GM18508 (cell line): ENCODE measurements around the gene SHMT2.

Source experiments
- ATAC-seq: cut with Tn5 transposase; IDR thresholded peaks from one replicate; pipeline ENCODE4 v1.9.1; 2021; ENCODE audit warnings: moderate number of reproducible peaks; ENCODE audit not compliant: insufficient read depth, unreplicated experiment

Gene SHMT2

DNA sequence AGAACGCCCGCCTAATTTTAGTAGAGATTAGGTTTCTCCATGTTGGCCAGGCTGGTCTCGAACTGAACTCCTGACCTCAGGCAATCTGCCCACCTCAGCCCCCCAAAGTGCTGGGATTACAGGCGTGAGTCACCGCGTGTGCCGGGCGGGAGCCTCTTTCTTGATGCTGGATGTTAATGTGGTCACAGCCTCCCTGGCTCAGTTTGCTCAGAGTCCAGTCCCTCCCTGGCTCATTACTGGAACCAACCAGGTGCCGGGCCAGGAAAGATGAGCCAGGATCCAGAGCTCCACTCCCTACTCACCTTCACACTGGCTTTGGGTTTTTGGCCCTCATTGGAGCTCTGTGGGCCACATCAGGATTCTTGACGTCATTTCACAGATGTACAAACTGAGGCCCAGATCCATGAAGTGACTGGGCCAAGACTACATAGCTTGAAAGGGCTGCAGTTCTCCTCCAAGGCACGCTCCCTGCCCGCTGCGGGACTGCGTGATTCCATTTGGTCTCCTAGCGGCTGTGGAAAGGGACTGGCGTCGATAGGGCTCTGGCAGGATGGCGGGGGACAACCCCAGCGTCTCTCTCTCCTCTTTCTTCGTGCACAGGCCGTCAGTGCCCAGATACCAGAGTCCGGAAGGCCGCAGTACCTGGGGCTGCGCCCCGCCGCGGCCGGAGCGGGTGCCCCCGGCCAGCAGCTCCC is 5.1 kb upstream of the SHMT2 start:
- no peak for ATAC-seq

DNA sequence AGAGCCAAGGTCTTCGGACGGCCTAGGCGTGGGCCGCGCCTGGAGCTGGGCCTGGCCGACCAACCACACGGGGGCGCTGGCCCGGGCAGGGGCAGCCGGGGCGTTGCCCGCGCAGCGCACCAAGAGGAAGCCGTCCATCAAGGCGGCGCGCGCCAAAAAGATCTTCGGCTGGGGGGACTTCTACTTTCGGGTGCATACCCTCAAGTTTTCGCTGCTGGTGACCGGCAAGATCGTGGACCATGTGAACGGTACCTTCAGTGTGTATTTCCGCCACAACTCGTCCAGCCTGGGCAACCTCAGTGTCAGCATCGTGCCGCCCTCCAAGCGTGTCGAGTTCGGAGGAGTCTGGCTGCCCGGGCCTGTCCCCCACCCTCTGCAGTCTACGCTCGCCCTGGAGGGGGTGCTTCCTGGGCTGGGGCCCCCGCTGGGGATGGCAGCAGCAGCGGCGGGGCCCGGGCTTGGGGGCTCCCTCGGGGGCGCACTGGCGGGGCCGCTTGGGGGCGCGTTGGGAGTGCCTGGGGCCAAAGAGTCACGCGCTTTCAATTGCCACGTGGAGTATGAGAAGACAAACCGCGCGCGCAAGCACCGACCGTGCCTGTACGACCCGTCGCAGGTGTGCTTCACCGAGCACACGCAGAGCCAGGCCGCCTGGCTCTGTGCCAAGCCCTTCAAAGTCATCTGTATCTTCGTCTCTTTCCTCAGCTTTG is 4.4 kb upstream of the SHMT2 start:
- no peak for ATAC-seq

DNA sequence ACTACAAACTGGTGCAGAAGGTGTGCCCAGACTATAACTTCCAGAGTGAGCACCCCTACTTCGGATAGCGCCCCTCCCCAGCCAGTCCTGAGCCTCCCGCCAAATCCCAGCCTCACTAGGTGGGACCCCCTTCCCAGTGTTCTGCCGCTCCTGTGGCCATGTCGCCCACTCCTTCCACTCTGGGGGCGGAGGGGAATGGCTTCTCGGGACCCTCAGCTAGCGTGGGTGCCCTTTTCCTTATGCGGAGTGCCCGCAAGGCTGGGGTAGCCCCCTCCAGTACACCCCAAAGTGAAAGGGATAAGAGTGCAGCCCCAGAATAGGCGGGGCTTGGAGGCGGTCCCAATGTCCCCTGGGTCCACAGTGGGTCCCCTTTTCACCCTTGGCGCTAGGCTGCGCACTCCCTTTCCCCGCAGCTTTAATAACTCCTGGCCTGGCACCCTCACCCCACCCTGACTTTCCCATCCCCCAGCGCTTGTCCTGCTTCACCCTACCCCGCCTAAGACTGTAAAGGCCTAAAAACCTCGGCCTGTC is 3.8 kb upstream of the SHMT2 start:
- ATAC-seq = no peak

DNA sequence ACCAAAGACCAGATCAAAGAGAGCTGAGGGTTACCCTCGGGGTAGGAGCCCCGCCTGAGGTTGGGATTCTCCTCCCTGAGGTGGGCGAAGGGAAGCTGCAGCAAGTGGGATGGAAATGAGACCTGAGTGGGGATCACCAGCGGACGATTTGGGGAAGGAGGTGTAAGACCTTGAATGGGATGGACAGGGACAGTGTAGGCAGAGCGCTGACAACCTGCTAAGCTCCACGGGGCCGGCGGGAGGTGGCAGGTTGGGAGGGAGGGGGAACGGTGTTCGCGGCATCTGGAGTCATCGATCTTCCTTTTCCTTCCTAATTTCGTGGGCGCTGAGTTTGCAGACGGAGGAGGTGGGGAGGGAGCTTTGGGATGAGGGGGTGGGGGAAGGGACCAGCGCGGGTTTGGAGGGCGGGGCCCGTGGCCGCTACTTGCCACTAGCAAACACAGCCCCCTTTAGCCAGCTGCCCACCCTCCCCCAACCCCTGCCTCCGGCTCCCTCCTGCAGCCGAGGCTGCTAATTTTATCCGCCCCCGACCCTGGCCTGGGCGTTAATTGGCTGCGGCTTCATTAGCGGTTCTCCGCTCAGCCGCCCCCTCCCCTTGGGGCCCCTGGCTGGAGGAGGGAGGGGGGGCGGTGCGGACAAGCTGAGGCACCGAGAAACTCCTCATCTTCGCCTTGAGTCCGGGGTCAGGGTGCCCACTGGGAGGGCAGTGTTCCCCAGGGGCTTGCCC is 2.8 kb upstream of the SHMT2 start:
- ATAC-seq = no peak

DNA sequence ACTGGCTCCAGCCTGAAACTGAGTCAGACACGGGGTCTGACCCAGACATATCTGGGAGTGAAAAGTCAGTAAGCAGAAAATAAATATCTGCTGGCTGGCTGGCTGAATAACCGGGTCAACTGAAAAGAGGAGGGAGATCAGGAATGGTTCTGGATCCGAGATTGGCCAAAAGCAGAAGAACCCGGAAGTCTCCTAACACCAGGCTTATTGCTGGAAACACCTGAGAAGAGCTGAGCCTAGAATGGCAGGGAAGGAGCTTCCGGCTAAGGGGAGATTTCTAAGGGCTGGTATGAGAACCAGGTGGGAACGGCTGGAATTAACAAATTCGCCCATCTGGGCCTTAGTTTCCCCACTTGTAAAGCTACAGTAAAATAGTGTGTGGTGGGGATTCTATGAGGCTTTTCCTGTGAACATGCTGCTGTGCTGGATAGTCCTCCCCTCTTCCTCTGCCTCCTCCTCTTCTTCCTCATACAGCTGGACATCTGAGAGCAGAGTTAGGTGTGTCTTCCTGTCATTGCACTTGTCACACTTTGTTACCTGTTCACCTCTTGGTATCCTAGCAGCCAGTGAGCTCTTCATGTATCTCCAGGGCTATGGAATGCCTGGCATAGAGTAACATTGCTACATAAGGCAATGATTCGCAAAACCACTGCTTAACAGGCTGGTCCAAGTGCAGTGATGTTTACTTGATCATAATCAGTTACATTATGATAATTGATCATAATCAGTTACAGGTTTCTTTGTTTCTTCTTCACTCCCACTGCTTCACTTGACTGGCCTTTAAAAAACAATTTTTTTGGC is 2.0 kb upstream of the SHMT2 start:
- ATAC-seq = no peak

DNA sequence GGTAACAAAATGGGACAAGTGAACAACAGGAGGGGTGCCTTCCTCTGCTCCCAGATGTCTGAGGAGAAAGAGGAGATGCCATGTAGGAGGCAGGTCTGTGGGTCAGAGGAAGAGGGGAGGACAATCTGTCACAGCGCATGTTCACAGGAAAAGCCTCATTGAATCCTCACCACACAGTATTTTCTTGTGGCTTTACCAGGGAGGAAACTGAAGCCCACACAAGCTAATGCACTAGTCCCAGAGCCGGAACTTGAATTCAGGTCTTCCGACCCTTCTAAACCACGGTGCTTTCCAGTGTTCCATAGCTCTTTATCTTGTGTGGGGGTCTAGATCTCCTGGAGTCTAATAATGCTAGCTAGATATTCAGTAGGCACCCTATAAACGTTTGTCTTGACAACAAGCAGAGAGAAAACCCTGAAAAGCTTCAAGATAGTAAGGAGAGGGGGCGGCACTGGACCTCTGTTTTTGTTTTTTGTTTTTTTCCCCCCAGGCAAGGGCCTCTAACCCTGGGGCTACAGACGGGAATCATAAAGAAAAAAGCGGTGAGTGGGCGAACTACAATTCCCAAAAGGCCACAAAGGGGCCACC is 371 bp upstream of the SHMT2 start:
- no peak for ATAC-seq

DNA sequence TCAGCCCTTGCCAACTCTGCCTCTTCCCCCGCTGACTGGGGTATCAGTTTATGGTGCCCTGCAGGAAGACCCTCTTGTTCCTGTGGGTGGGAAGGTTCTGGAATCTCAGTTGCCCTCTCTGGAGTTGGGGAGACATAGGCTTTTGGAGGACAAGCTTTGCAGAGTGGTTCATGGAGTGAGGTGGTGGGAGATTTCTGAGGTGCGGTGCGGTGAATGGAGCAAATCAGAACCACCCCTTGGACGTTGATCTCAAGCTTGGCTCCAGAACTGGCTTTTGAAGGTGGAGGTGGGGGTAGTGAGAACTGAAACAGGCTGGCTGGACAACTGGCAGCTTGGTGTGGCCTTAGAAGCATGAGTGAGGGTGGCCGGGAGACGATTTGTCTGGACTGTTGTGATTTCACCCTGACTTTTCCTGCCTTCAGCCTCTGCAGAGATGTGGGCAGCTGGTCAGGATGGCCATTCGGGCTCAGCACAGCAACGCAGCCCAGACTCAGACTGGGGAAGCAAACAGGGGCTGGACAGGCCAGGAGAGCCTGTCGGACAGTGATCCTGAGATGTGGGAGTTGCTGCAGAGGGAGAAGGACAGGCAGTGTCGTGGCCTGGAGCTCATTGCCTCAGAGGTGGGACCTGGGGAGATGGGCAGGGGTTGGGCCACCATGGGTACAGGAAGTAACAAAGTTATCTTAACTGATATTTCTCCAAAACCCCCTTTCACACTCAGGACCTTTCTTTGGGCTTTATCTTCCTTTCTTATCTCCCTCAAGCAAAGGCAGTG is 1.1 kb downstream of the SHMT2 start:
- ATAC-seq = no peak

DNA sequence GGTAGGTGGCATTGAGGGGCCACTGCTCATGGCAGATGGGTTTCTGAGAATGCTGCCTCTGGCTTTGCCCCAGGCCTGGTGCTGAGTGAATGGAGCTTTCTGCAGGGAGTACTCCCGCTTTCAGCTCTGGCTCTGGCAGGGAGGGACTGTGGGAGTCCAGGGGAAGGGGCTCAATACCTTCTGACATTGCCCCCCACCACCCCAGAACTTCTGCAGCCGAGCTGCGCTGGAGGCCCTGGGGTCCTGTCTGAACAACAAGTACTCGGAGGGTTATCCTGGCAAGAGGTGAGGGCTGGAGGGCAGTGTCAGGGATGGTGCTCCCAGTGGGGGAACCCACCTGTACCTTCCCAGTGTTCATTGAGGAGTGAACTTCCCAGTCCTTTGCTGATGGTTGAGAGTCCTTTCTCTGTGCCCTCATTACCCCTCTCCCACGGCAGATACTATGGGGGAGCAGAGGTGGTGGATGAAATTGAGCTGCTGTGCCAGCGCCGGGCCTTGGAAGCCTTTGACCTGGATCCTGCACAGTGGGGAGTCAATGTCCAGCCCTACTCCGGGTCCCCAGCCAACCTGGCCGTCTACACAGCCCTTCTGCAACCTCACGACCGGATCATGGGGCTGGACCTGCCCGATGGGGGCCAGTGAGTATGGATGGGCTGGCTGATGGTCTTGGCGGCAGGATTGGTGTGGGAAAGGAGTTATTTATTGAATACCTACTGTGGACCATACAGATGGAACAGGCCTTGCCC is 1.9 kb downstream of the SHMT2 start:
- no peak for ATAC-seq

DNA sequence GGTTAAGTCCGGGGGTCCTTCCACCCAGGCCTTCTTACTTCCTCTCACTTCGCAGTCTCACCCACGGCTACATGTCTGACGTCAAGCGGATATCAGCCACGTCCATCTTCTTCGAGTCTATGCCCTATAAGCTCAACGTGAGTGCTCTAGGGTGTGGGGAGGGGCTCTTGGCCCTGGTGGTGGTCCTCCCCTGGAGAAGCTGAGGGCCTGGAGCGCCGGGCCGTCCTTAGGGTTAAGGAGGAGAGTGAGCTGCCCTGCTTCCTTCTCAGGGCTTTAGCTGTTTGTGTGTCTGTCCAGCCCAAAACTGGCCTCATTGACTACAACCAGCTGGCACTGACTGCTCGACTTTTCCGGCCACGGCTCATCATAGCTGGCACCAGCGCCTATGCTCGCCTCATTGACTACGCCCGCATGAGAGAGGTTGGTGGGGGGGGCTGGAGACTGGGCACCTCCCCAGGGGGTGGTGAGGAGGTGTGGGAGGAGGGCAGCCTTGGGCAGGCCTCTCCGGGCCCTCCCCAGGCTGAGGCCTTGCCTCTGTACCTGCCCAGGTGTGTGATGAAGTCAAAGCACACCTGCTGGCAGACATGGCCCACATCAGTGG is 2.7 kb downstream of the SHMT2 start:
- ATAC-seq = no peak

DNA sequence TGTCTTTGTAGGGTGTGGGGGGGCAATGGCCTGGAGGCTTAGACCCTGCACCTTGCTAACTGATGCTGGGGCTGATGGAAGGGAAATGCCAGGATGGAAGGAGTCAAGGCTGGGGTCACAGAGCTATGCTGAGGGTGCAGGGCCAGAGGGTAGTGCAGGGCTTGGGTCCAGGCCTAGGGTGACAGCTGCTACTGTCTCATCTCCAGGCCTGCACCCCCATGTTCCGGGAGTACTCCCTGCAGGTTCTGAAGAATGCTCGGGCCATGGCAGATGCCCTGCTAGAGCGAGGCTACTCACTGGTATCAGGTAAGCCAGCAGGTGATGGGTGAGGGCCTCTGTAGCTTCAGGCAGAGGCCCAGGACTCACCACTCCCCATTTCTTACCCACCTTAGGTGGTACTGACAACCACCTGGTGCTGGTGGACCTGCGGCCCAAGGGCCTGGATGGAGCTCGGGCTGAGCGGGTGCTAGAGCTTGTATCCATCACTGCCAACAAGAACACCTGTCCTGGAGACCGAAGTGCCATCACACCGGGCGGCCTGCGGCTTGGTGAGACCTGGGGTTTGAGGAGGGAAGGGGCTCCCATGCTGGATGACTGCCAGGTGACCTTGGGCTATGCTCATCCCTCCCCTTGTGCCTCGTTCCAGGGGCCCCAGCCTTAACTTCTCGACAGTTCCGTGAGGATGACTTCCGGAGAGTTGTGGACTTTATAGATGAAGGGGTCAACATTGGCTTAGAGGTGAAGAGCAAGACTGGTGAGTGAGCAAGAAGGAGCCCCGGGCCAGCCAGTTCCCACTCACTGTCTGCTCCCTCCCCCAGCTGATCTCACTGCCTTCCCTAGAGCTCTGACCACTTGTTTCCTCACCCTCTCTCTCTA is 4.1 kb downstream of the SHMT2 start:
- ATAC-seq = no peak

DNA sequence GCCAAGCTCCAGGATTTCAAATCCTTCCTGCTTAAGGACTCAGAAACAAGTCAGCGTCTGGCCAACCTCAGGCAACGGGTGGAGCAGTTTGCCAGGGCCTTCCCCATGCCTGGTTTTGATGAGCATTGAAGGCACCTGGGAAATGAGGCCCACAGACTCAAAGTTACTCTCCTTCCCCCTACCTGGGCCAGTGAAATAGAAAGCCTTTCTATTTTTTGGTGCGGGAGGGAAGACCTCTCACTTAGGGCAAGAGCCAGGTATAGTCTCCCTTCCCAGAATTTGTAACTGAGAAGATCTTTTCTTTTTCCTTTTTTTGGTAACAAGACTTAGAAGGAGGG is 4.7 kb downstream of the SHMT2 start:
- no peak for ATAC-seq

DNA sequence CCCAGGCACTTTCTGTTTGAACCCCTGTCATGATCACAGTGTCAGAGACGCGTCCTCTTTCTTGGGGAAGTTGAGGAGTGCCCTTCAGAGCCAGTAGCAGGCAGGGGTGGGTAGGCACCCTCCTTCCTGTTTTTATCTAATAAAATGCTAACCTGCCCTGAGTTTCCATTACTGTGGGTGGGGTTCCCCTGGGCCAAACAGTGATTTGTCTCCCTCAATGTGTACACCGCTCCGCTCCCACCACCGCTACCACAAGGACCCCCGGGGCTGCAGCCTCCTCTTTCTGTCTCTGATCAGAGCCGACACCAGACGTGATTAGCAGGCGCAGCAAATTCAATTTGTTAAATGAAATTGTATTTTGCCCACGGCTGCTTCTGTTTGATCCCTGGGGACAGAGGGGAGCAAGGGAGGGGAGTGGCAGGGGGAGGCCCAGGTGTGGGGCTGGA is 5.1 kb downstream of the SHMT2 start:
- ATAC-seq = no peak

DNA sequence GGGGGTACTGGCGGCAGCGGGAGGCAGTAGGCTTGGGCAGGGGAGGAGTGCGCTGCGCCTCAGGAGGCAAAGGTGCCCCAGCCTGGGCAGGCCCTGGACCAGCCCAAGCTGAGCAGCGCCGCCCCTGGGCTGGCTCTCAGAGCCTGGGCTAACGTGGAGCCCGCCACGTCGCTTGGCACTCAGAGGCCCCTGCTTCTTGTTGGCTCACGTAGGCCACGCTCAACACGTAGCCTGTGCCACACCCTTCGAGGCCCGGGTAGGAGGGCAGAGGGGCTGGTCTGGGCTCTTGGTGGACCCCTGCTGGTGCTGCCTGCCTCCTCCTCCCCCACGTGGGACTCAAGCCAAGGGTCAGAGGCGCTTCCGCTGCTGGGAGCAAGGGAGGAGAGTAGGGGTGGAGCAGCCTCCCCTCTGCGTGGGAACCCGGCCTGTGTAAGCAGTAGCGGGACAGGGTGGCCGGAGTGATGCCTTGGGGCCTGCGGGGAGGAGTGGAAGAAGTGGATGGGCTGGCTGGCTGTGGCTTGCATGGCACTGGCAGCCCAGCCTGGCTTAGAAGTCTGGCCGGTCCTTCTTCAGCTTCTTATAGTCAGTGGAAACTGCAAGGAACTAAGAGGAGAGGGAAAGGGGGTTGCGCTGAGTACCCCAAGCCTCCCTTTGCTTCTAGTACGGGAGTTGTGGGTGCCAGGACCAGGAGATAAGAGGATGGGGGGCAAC is 5.7 kb downstream of the SHMT2 start:
- no peak for ATAC-seq

DNA sequence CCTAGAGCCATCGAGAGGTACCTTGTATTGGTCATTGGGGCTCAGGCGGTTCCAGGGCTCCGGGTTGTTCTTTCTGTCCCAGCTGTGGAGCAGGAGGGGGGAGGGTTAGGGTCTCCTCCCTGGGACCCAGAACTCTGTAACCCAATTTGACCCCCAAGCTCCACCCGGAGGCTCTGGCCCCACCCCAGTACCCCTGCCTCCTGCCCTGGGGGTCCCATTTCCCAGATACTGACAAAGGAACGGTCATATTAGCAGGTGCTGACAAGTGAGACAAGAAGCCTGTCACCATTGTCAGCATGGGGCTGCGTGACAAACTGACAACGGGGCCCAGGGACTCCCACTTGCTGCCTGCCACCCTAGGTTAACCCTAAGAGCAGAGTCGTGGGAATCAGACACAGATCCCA is 6.2 kb downstream of the SHMT2 start:
- ATAC-seq = no peak

DNA sequence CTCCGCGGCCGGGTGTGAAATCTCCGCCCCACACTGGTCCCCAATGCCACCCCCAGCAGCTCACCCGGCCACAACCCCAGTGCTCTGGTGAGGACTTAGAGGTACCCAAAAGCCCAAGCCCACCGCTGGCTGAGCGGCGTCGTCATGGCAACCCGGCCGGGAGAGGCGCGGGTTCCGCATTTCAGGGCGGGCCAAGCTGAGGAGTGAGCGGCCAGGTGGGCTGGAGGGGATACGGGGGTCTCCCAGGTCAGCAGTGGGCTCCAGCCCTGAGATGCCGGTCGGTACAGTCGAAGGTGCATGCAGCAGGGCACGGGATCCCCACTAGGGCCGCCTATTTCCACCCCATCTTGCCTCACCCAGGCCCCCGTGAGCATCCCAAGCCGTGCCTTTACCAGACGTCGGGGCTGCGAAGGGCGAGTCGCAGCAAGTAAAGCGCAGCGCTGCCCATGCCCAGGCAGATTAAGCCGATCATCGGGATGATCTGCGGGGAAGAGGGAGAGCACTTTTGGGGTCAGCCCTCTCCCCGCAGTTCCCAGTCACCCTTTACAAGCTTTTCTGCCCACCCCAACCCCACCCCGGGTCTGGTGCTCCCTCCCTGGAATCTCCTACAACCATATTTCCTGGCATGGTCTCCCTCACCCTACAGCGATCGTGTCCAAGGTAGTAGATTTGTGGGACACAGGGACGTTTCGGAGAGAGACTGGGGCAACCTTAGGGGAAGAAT is 6.9 kb downstream of the SHMT2 start:
- ATAC-seq = no peak

DNA sequence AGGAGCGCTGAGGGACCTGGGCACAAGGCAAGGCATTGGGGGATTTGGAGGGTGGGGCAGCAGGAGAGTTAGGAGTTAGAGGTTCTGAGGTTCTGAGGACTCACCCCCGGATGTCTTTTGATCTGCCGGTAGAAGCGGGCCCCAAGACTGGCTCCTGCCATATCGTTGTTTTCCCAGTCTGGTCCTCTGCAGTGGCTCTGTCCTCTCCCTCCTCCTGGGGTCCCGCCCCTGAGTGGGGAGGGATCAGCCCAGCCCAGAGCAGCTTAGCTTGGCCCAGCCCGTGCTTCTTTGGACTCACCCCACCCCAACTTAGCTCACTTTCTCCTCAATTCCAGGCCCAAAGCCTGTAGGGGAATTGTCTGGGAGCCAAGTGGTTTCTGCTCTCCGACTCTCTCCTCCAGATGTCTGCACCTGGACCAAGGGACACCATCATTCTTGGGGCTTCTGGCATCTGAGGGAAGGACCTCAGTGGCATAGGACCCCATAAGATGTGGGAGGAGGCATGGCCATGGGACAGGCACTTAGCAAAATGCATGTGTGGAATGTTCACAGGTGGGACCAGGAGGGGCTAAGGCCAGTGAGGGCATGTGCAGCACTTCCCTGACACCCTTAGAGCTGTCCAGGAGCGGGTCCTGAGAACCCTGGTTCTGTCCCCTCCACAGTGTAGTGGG is 7.5 kb downstream of the SHMT2 start:
- ATAC-seq = no peak
